GM12878 (cell line): ENCODE measurements around the gene CNTNAP2. TPM values are rescaled to one million over a fixed set of nuclear protein-coding genes. Genes with fewer than 3 reads are reported as not detected.

Experiments
- ATAC-seq: fragments of 200-7000 bp; cut with Tn5 transposase; 3 replicates; pipeline ENCODE4 v1.9.1; 2020; ENCODE audit warnings: mild to moderate bottlenecking, moderate library complexity
- BruUV-seq: library from RNA; stranded (reverse); fragments of 400-500 nt; replicated peaks from 2 replicates; lab custom pipeline; 2021; lab: Mats Ljungman, UMichigan
- CTCF ChIA-PET: fragments of 300-600 bp; sonication (Branson Sonifier 250); formaldehyde crosslinking; extraction: SDS; loops from one replicate; lab custom pipeline; 2021; ENCODE audit warnings: inconsistent platforms; lab: Yijun Ruan, JAX
- POLR2A ChIA-PET: fragments of 350-600 bp; formaldehyde crosslinking; extraction: SDS; loops from one replicate; lab custom pipeline; 2021; ENCODE audit warnings: inconsistent platforms; lab: Charles Lee
- RAD21 ChIA-PET: fragments of 300-600 bp; sonication (Branson Sonifier 250); formaldehyde crosslinking; loops from one replicate; lab custom pipeline; 2023; ENCODE audit warnings: antibody characterized with exemption; ENCODE audit not compliant: unreplicated experiment; lab: Charles Lee
- SMC1A ChIA-PET: fragments of 300-600 bp; sonication (Branson Sonifier 250); formaldehyde crosslinking; loops from one replicate; lab custom pipeline; 2023; ENCODE audit not compliant: unreplicated experiment, uncharacterized antibody; lab: Charles Lee
- DNase-seq: peaks from one replicate; pipeline ENCODE4 v3.0.0-alpha.2; 2011; ENCODE audit warnings: low read depth, low spot score
- FAIRE-seq: peaks from 3 replicates; lab custom pipeline; 2011; peaks lifted over from hg19 to GRCh38; lab: Jason Lieb, UNC
- H2AFZ ChIP-seq: 2 replicates; pipeline ENCODE4 v1.6.0; 2011; ENCODE audit warnings: low read depth, low read length, control low read depth; ENCODE audit not compliant: control insufficient read depth
- H3K27ac ChIP-seq: 2 replicates; pipeline ENCODE4 v1.5.1; 2011; ENCODE audit warnings: control low read depth; ENCODE audit not compliant: control insufficient read depth, insufficient read depth
- H3K27me3 ChIP-seq, 2 experiments: replicated peaks in 1 of 2; 2 replicates each; pipeline versions ENCODE4 v1.6.0 to v1.6.1; 2011; ENCODE audit warnings: low read length in 1 of 2; ENCODE audit not compliant: control insufficient read depth in 2 of 2, insufficient read depth in 2 of 2
- H3K36me3 ChIP-seq, 2 experiments: 2 replicates each; pipeline ENCODE4 v1.5.1; 2011; ENCODE audit warnings: low read length in 1 of 2; ENCODE audit not compliant: control insufficient read depth in 2 of 2, insufficient read depth in 2 of 2
- H3K4me1 ChIP-seq: 2 replicates; pipeline ENCODE4 v1.6.1; 2011; ENCODE audit warnings: mild to moderate bottlenecking, low read length, moderate library complexity, mixed read lengths; ENCODE audit not compliant: control insufficient read depth, insufficient read depth
- H3K4me2 ChIP-seq: 2 replicates; pipeline ENCODE4 v1.6.0; 2011; ENCODE audit warnings: control low read depth; ENCODE audit not compliant: control insufficient read depth, insufficient read depth
- H3K4me3 ChIP-seq: fragments of 200-600 bp; sonication (generic); 2 replicates; pipeline ENCODE4 v1.5.1; 2016
- H3K79me2 ChIP-seq: 2 replicates; pipeline ENCODE4 v1.6.0; 2011; ENCODE audit warnings: low read length; ENCODE audit not compliant: control insufficient read depth, insufficient read depth
- H3K9ac ChIP-seq: 2 replicates; pipeline ENCODE4 v1.8.0; 2011; ENCODE audit warnings: low read length, control low read depth, mixed read lengths; ENCODE audit not compliant: control insufficient read depth, insufficient read depth
- H3K9me3 ChIP-seq: replicated peaks from 3 replicates; pipeline ENCODE4 v1.5.1; 2011; ENCODE audit warnings: mild to moderate bottlenecking, low read length; ENCODE audit not compliant: control insufficient read depth, insufficient read depth
- H4K20me1 ChIP-seq: 2 replicates; pipeline ENCODE4 v1.6.0; 2011; ENCODE audit not compliant: control insufficient read depth, insufficient read depth
- CBX3 ChIP-seq: fragments of 200-600 bp; sonication (generic); IDR thresholded peaks from 2 replicates; pipeline ENCODE4 v1.6.1; 2016; ENCODE audit warnings: low read depth, borderline replicate concordance
- CUX1 ChIP-seq: IDR thresholded peaks from 2 replicates; pipeline ENCODE4 v1.6.1; 2012; ENCODE audit warnings: improper control_type of control experiment, low read depth, low read length; ENCODE audit not compliant: insufficient replicate concordance
- JUND ChIP-seq: IDR thresholded peaks from 2 replicates; pipeline ENCODE4 v1.6.1; 2012; ENCODE audit warnings: low read depth, mild to moderate bottlenecking, low read length, improper control_type of control experiment, moderate library complexity
- MTA2 ChIP-seq: fragments of 450-650 bp; IDR thresholded peaks from 2 replicates; pipeline ENCODE4 v1.6.1; 2016; ENCODE audit warnings: low read depth, mild to moderate bottlenecking, moderate library complexity
- POLR2A ChIP-seq: IDR thresholded peaks from 2 replicates; pipeline ENCODE4 v1.6.1; 2011; ENCODE audit warnings: low read depth, mild to moderate bottlenecking, low read length
- RFX5 ChIP-seq: IDR thresholded peaks from 2 replicates; pipeline ENCODE4 v1.6.1; 2011; ENCODE audit warnings: low read depth, low read length, improper control_type of control experiment
- SIN3A ChIP-seq: IDR thresholded peaks from 2 replicates; pipeline ENCODE4 v1.6.1; 2012; ENCODE audit warnings: low read depth, low read length, improper control_type of control experiment
- ZBTB40 ChIP-seq: fragments of 450-650 bp; IDR thresholded peaks from 2 replicates; pipeline ENCODE4 v1.6.1; 2016; ENCODE audit warnings: mild to moderate bottlenecking, moderate library complexity, borderline replicate concordance
- WGBS: methylation state at CpG from one replicate; pipeline ENCODE4 v1.1.6; 2016; ENCODE audit warnings: low lambda C conversion rate; ENCODE audit not compliant: insufficient replicate concordance, insufficient coverage; ENCODE audit errors: missing lambda C conversion rate; 5-methylcytosine and 5-hydroxymethylcytosine counted together
- in situ Hi-C: fragments of 300-500 bp; cut with MboI; formaldehyde crosslinking; loops from 9 replicates; pipeline ENCODE4 v1.14.3; 2018; ENCODE audit warnings: mixed read lengths
- intact Hi-C: fragments of 100-400 bp; cut with micrococcal nuclease; formaldehyde crosslinking; loops from one replicate; pipeline ENCODE4 v1.14.2; 2022; ENCODE audit not compliant: unreplicated experiment
- polyA plus RNA-seq, 11 experiments: library from polyadenylated mRNA; depleted of rRNA in 4 of 11; unstranded in 6 of 11; stranded (reverse) in 5 of 11; fragments of >200 nt; fragmentation: Nextera tagmentation in 4 of 11; fragmentation: Illumina TruSeq in 1 of 11; extraction: Ambion mirVana in 4 of 11; extraction: Trizol in 1 of 11; gene quantifications; 1 replicate in 1 of 11; 2 replicates in 10 of 11; pipeline versions ENCODE4 v1.2.1 to v1.2.3, GENCODE V29; 2011 to 2016; ENCODE audit warnings: inconsistent platforms in 2 of 11, missing spikeins in 2 of 11, low read depth in 1 of 11
- total RNA-seq, 4 experiments: library from RNA; depleted of rRNA in 3 of 4; stranded (reverse); fragments of >200 nt in 3 of 4; fragmentation: Illumina TruSeq in 1 of 4; extraction: Trizol in 1 of 4; gene quantifications; 2 replicates each; pipeline versions ENCODE4 v1.2.1 to v1.2.3, GENCODE V29; 2013 to 2021

The CNTNAP2 gene
- total and polyA plus RNA-seq, 10 of the 15 experiments (the other 5 are each of a cell fraction or from before 2014, with no cell fraction given): 0.03 to 0.08 (median 0.03) TPM; not detected in 7

GRCh38 chr7:147411096-147411495, 1294.5 kb downstream of the CNTNAP2 start (continued):
- TF ChIP-seq CUX1: no peak
- no peak for TF ChIP-seq RFX5
- TF ChIP-seq POLR2A: no peak
- TF ChIP-seq CBX3: no peak
- no peak for TF ChIP-seq JUND
- no peak for TF ChIP-seq MTA2

- Histone ChIP-seq H3K4me3 (no peak overlapping the region), H3K27me3 (no peaks in the 10 kb centered on the region), H2AFZ (no peak overlapping the region), H3K9me3 (no peaks in the 10 kb centered on the region), H3K4me1 (no peaks in the 10 kb centered on the region), H3K27ac (no peak overlapping the region), H3K4me2 (no peak overlapping the region), H3K9ac (no peak overlapping the region), H3K79me2 (no peaks in the 10 kb centered on the region), H4K20me1 (no peaks in the 10 kb centered on the region), H3K36me3 (no peaks in the 10 kb centered on the region)
- DNase-seq: no peak
- intact Hi-C loops: no loop called here
- ChIA-PET SMC1A (no interaction called here), POLR2A (no interaction called here), CTCF (no interaction called here), RAD21 (no interaction called here)
- WGBS: 0% methylated on average over 2 of the region's 2 CpGs
- ATAC-seq: no peak
- no peak for FAIRE-seq
- TF ChIP-seq ZBTB40: no peak
- no peak for TF ChIP-seq SIN3A
- in situ Hi-C loops: no loop called here
- no TSS peak for BruUV-seq
Observed at GRCh38 chr7:147412109-147412508, 1295.5 kb downstream of the CNTNAP2 start.
